DMS114 treated with DMSO at 0.1 percent for 48 hours (cell line): ENCODE data around the gene CCDC15.
"Not testable (repeated sequence)": the region's sequence is repeated elsewhere in the genome, so short reads cannot be mapped to it uniquely, and the experiment has no call there.

Source experiments
- DNase-seq: peaks from one replicate; lab custom pipeline; 2025; ENCODE audit not compliant: unreplicated experiment; lab: John Stamatoyannopoulos, UW

Gene CCDC15

GRCh38 chr11:124988063-124988462 is 34.1 kb downstream of the CCDC15 start:
- DNase-seq = no peak

- DNase-seq = no peak
Observed at GRCh38 chr11:125001079-125001778, 47.2 kb downstream of the CCDC15 start.

GRCh38 chr11:125001849-125002248 is 47.8 kb downstream of the CCDC15 start:
- DNase-seq = no peak

- DNase-seq = no peak
Observed at GRCh38 chr11:125005491-125005890, 51.5 kb downstream of the CCDC15 start.

GRCh38 chr11:125016413-125016812 is 62.4 kb downstream of the CCDC15 start:
- no peak for DNase-seq

DNA sequence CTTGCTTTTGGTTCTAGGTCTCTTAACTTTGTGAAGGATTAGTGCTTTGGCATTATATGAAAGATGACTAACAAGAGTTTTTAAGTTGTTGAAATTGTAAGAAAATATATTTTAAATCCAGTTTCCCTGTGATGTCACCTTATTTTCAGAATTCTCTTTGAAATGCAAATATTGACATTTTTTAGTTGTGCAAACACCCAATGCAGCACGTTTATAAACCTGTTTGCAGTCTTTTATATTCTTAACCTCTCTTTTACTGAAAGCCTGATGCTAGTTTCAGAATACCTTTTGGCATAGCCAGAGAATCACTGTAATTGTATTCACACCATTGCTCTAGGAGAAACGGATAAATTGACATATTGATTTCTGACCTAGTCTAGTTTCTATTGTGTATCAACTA is 66.3 kb downstream of the CCDC15 start:
- DNase-seq = no peak

DNA sequence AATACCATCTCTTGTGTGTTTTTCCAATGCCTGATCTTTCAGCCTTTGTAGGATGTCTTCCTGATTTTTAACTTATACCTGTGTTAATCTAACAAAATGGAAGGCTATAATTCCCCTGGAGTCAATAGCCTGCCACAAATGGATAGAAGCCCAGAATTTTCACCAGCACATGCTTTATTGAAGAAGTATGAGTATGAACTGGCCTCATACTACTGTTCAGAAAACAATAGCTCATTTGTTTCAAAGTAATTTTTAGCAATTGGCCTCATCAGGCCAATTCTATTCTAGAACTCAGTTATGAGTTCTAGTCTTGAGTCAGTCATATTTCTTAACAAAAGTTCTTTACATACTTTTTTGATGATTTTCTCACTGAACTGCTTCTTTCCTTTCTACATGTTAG is 68.5 kb downstream of the CCDC15 start:
- no peak for DNase-seq

- no peak for DNase-seq
Observed at GRCh38 chr11:125025968-125026367, 72.0 kb downstream of the CCDC15 start.

GRCh38 chr11:125029431-125029830 is 75.4 kb downstream of the CCDC15 start:
- DNase-seq = not testable (repeated sequence)

- no peak for DNase-seq
Observed at GRCh38 chr11:125036933-125037332, 82.9 kb downstream of the CCDC15 start.

DNA sequence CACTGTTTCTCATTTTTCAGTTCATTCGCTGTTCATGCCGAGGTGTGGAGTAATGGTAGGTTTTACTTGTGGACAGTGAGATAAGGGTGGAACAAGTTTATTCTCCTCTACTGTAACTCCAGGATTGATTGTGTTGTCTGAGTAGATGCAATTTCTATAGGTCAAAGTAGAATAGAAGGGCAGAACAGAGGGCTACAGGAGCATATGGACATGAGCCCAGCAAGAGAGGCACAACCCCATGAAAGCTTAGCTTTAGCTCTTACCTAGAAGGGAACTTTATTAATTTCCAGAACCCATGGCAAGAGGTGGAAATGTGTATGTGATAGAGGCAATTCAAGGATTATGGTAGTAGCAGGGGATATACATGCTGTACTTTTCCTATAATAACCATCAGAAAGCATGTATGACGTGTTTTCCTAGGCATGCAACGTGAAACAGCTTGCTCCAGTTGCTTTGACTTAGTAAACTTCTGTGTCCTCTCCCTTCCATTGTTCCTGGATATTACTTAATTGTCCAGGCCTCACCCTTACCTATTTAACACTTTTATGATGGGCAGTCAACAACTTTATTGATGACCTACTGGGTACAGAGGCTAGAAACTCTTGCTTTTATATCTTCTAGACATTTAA is 95.3 kb downstream of the CCDC15 start:
- DNase-seq = no peak

GRCh38 chr11:125052047-125052446 is 98.0 kb downstream of the CCDC15 start:
- DNase-seq = no peak

DNA sequence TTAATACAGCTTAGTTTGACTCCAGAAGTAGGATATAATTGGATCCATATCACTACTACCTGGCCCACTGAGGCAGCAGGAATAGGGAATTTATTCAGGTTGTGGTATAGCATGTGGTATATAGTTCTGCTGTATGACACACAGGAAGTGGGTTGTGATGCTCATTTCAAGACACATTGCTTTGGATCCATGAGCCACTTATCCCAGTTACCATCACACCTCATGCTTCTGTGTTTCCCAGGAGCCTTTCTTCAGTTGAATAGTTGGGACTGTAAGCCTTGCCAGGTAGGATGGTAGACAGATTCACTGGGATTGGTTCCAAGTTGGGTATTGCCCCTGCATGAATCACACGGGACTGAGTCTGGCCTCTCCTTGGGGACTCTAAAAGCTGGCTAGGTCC is 99.2 kb downstream of the CCDC15 start:
- no peak for DNase-seq

DNA sequence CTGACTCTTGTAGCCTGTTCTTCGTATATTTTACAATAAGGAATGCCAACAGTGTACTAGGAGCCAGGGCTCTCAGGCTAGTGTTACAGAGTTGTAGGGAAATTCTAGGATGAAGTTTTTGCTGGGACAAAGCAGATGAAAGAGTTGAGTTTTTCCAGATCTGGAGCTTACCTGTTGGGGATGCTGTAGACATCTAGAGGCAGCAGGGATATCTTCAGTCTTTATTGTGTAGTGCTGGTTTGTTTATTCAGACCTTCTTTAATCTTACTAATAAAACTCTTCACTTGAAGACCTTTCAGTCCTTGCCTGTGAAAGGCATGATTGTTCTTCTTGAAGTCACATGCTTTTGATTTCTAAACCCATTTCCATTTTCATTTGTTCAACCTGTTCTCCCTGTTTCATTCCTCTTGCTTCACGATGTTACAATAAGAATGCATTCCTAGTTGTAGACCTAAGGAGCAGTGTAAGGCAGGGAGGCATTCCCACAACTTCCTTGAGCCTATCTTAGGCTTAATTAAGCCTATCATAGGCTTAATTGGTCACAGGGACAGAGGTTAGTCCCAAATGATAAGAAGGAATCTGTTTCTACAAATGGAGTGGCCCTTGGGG is 101.2 kb downstream of the CCDC15 start:
- DNase-seq = no peak

GRCh38 chr11:125056111-125056510 is 102.1 kb downstream of the CCDC15 start:
- DNase-seq = not testable (repeated sequence)

DNA sequence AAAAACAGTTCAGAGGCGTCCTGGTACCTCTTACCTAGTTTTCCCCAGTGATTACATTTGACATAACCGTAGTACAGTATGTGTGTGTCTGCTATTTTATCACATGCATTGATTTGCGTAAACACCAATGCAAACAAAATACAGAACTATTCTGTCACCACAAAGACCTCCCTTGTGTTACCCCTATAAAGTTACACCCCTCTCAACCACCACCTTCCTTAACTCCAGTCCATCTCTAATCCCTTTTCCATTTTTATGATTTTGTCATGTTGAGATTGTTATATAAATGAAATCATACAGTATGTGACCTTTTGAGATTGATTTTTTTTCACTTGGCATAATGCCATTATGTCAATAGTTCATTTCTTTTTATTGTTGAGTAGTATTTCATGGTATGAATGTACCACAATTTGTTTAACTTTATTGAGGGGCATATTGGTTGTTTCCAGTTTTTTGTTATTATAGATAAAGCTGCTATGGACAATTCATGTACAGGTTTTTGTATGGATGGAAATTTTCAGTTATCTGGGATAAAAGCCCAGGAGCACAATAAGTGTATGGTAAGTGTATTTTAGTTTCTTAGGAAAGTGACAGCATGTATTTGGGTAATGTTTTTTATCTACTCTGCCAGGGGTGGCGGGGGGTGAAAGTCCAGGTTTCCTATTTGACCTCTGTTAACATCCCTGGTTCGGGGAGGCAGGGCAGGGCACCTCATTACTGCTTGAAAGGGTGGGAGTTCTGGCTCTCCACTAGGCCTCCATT is 103.1 kb downstream of the CCDC15 start:
- DNase-seq = no peak

DNA sequence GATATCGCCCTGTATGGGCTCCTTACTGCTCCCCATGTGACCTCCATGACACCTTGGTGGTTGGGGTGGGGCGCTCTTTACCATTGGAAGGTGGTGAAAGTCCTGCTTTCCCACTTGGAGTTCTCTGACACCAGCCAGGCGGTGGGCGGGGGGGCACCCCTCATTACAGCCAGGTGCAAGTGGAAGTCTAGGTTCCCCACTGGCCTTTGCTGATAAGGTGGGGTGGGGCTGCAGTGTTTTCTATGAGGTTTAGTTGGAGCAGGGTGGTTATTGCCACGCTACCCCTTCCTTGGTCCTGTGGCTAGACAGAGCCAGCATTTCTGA is 103.7 kb downstream of the CCDC15 start:
- DNase-seq = no peak

GRCh38 chr11:125061281-125061680 is 107.3 kb downstream of the CCDC15 start:
- DNase-seq = no peak

DNA sequence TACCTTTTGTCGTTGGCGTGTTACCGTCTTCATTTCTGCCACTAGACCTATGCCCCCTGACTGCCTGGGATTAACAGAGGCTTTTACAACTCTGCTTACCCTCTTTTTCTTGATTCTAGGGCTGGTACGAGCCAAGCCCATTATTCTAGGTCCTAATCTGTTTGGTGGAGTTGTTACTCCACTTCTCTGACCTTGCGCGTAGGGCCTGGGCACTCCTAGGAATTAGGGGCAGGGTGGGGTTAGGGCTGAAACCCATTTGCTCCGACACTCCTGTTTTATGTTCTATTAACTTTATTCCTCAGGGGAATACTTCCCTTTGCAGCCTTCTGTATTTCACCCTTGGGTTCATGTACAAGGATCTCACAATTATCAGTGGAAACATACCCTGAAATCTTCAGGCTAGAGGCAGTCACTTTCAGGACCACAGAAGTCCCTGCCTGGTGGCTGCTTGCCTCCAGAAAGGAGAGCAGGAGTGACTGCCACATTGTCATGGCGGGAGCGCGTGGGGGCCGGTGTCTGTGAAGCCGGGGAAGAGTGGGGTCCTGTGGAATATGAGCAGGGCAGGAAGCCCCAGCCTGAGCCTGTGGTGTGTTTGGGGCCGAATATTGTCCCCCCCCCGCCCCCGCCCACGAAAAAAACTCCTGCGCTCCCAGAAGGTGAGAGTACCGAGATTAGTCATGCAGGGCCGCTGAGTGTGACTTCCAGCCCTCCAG is 108.4 kb downstream of the CCDC15 start:
- no peak for DNase-seq

DNA sequence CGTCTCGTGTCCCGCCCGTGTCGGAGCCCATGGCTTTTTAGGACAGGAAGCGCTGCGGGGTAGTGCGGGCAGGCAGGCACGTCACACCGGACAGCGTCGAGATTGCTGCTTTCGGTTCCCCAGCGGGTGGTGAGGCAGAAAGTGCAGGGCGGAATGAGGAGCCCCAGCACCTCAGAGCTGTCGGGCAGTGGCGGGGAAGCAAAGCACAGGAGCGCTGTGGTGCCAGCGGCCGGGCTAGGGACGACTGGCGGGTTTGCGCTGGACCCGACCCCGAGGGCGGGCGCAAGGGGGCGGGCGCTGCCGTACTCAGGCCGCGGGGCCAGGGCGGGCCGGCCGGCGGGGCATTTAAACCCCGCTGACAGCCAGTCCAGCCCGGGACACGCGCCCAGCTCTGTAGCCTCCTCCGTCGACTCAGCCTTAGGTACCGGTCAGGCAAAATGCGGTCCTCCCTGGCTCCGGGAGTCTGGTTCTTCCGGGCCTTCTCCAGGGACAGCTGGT is 109.0 kb downstream of the CCDC15 start, which contains the start of gene SLC37A2:
TSS of gene SLC37A2 (plus strand) at position 375 of the 498 bp plus-strand sequence. CDS start at position 438, 63 bp downstream.
- DNase-seq = no peak
